Rectal smooth muscle tissue (tissue), 1 donor: ENCODE results near the gene OR4C12.
"Not testable (repeated sequence)": the region's sequence is repeated elsewhere in the genome, so short reads cannot be mapped to it uniquely, and the experiment has no call there.

ENCODE experiments used
- H3K27ac ChIP-seq: one replicate; pipeline ENCODE4 v1.7.0; 2013; ENCODE audit warnings: low read depth, low read length, inconsistent platforms
- H3K27me3 ChIP-seq: one replicate; pipeline ENCODE4 v1.7.0; 2013; ENCODE audit warnings: low read length; ENCODE audit not compliant: control insufficient read depth, insufficient read depth
- H3K36me3 ChIP-seq: one replicate; pipeline ENCODE4 v1.7.0; 2013; ENCODE audit warnings: low read length; ENCODE audit not compliant: control insufficient read depth, insufficient read depth
- H3K4me1 ChIP-seq: one replicate; pipeline ENCODE4 v1.7.0; 2013; ENCODE audit warnings: low read length; ENCODE audit not compliant: control insufficient read depth, insufficient read depth
- H3K4me3 ChIP-seq: one replicate; pipeline ENCODE4 v1.7.0; 2013; ENCODE audit warnings: low read length
- H3K9ac ChIP-seq: one replicate; pipeline ENCODE4 v1.7.0; 2013; ENCODE audit warnings: low read length

Gene OR4C12

GRCh38 chr11:49982435-49982834, at the start of gene OR4C12:
Gene OR4C12, minus strand, starts transcription at chr11:49982535. Its CDS starts 34 bp downstream, at chr11:49982501.
- not testable (repeated sequence) for H3K27me3 ChIP-seq, H3K36me3 ChIP-seq, H3K9ac ChIP-seq, H3K4me3 ChIP-seq, H3K4me1 ChIP-seq, H3K27ac ChIP-seq

GRCh38 chr11:50030193-50030592, 47.9 kb upstream of the OR4C12 start:
- Histone ChIP-seq H3K4me1 (no peaks in the 10 kb centered on the region), H3K36me3 (no peaks in the 10 kb centered on the region), H3K27ac (no peak overlapping the region), H3K9ac (no peak overlapping the region), H3K27me3 (no peaks in the 10 kb centered on the region), H3K4me3 (no peak overlapping the region)

GRCh38 chr11:49995565-49995964, 13.2 kb upstream of the OR4C12 start:
- H3K27me3 ChIP-seq = no peaks in the 10 kb centered on the region
- H3K36me3 ChIP-seq = no peaks in the 10 kb centered on the region
- no peaks in the 10 kb centered on the region for H3K4me1 ChIP-seq
- no peak overlapping the region for H3K9ac ChIP-seq
- no peak overlapping the region for H3K27ac ChIP-seq
- H3K4me3 ChIP-seq = no peak overlapping the region

GRCh38 chr11:49973439-49973838, 8.9 kb downstream of the OR4C12 start:
- H3K27me3 ChIP-seq, H3K36me3 ChIP-seq, H3K4me3 ChIP-seq, H3K4me1 ChIP-seq, H3K27ac ChIP-seq, H3K9ac ChIP-seq: not testable (repeated sequence)

GRCh38 chr11:49952091-49952490, 30.2 kb downstream of the OR4C12 start, which contains the start of gene OR4C13:
Gene OR4C13, plus strand, starts transcription at chr11:49952391. Its CDS starts 32 bp downstream, at chr11:49952423.
- Histone ChIP-seq H3K27me3 (no peaks in the 10 kb centered on the region), H3K27ac (no peak within 1 kb of the TSS), H3K4me1 (no peaks in the 10 kb centered on the region), H3K36me3 (no peaks in the 10 kb centered on the region), H3K9ac (no peak within 1 kb of the TSS), H3K4me3 (no peak within 1 kb of the TSS)

- H3K4me1 ChIP-seq, H3K36me3 ChIP-seq, H3K27me3 ChIP-seq, H3K9ac ChIP-seq, H3K27ac ChIP-seq, H3K4me3 ChIP-seq: not testable (repeated sequence)
Measured at GRCh38 chr11:49948701-49949100, 33.6 kb downstream of the OR4C12 start.
